Amygdala (tissue), 56 donors: Measurements from ENCODE around the gene URI1.
"Not testable (repeated sequence)": the region's sequence is repeated elsewhere in the genome, so short reads cannot be mapped to it uniquely, and the experiment has no call there.

Experiments
- DNase-seq, 56 donors: peaks; one replicate each; lab custom pipeline; 2025; lab: John Stamatoyannopoulos, UW

Gene URI1

GRCh38 chr19:30017172-30017571 is 75.1 kb downstream of the URI1 start:
- no peak for DNase-seq

GRCh38 chr19:30020189-30020588 is 78.2 kb downstream of the URI1 start:
- no peak for DNase-seq

DNA sequence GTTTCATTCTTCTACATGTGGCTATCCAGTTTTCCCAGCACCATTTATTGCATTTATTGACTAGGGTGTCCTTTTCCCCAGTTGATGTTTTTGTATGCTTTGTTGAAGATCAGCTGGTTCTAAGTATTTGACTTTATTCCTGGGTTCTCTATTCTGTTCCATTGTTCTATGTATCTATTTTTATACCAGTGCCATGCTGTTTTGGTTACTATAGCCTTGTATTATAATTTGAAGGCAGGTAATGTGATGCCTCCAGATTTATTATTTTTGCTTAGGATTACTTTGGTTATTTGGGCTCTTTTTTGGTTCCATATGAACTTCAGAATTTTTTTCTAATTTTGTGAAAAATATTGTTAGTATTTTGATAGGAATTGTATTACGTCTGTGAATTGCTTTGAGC is 80.6 kb downstream of the URI1 start:
- no peak for DNase-seq

GRCh38 chr19:30023330-30023729 is 81.3 kb downstream of the URI1 start:
- no peak for DNase-seq

- no peak for DNase-seq
These were observed 82.1 kb downstream of the URI1 start for GRCh38 chr19:30024091-30024490.

- DNase-seq = no peak
These were observed 84.9 kb downstream of the URI1 start for GRCh38 chr19:30026933-30027332.

DNA sequence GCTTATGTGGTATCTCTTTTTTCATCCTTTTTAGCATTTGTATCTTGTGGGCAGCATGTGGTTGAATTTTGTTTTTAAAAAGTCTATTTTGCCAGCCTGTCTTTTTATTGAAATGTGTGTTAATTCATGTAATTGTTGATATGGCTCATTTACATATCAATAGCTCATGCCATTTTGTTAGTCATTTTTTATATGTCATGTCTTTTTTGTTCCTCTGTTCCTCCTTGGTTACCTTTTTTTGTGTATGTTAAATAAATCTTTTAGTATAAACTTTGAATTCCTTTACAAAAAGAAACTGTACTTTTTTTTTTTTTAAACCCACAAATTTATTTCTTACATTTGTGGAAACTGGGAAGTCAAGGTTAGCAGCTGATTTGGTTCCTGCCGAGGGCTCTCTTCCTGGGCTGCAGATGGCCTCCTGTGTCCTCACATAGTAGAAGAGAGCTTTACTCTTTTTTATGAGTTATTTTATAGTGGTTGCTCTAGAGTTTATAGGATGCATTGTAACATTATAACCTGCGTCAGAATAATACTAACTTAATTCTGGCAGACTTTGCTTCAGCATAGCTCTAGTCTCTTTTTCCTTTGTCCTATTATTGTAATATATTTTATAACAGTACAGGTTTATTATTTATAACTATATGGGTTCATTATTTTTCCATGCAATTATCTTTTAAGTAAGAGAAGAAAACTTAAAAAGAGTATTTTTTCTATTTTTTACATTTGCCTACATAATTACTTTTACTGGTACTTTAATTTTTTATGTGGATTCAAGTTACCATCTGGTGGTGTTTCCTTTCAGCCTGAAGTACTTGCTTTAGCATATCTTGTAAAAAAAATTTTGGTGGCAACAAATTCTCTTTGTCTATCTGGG is 86.3 kb downstream of the URI1 start:
- DNase-seq = no peak

DNA sequence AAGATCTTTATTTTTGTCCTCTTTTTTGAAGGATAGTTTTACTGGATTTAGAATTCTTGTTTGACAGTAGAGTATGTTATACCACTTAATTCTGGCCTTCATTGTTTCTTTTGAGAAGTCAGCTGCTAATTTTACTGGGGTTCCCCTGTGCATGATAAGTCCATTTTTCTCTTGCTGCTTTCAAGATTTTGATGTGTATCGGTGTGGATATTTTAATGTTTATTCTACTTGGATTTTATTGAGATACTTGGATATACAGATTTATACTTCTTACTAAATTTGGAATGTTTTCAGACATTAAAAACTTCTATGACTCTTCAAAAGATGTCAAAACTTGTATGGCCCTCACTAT is 86.9 kb downstream of the URI1 start:
- no peak for DNase-seq

- no peak for DNase-seq
These were observed 87.9 kb downstream of the URI1 start for GRCh38 chr19:30029721-30030510.

- DNase-seq = no peak
These were observed 92.3 kb downstream of the URI1 start for GRCh38 chr19:30034321-30034720.

DNA sequence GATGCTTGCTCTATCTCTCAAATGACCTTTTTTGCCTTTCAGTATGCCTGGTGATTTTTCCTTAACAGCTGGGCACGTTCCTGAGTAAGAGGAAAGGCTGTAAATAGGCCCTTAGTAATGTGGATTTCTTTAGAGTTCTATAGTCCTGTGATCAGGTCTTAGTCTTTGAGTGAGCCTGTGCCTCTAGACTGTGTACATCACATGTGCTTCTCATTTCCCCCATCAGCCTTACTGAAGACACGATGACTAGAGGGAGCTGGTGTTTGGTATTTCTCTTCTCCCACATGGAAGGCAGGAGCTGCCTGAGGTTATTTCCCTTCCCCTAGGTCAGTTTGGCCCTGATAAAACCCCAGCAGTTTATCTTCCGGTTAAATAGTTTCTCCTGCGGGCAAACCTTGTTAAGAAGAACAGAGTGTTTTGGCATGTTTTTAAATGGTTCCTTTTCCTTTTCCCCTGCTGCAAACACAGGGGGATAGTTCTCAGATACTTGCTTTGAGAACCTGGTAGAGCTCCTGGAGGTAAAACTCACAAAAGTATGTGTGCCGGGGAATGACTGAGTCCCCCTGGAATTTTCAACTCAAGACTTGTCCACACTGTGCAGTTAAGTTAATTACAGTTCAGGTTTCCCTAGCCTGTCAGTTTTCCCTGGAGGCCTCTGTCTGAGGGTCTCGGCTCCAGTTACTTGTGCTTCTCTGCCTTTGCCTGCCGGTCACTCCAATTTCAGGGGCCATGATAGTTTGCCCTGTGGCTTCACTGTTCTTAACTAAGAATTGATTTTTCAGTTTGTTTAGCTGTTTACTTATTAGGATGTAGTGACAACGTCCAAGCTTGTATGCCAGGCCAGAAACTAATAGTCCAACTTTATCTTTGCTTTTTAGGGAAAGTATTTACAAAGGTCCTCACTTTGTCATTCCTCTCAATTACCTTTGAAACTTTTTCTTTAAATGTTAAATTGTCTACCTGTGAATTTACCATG is 94.4 kb downstream of the URI1 start:
- no peak for DNase-seq

GRCh38 chr19:30037835-30038234 is 95.8 kb downstream of the URI1 start:
- no peak for DNase-seq

- not testable (repeated sequence) for DNase-seq
These were observed 99.9 kb downstream of the URI1 start for GRCh38 chr19:30041931-30042330.

DNA sequence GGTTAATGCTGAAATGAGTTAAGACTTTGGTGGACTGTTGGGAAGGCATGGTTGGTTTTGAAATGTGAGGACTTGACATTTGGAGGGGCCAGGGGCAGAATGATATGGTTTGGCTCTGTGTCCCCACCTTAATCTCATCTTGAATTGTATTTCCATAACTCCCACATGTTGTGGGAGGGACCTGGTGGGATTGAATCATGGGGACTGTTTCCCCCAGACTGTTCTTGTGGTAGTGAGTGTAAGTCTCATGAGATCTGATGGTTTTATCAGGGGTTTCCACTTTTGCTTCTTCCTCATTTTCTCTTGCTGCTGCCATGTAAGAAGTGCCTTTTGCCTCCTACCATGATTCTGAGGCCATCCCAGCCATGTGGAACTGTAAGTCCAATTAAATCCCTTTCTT is 101.0 kb downstream of the URI1 start:
- DNase-seq = not testable (repeated sequence)

DNA sequence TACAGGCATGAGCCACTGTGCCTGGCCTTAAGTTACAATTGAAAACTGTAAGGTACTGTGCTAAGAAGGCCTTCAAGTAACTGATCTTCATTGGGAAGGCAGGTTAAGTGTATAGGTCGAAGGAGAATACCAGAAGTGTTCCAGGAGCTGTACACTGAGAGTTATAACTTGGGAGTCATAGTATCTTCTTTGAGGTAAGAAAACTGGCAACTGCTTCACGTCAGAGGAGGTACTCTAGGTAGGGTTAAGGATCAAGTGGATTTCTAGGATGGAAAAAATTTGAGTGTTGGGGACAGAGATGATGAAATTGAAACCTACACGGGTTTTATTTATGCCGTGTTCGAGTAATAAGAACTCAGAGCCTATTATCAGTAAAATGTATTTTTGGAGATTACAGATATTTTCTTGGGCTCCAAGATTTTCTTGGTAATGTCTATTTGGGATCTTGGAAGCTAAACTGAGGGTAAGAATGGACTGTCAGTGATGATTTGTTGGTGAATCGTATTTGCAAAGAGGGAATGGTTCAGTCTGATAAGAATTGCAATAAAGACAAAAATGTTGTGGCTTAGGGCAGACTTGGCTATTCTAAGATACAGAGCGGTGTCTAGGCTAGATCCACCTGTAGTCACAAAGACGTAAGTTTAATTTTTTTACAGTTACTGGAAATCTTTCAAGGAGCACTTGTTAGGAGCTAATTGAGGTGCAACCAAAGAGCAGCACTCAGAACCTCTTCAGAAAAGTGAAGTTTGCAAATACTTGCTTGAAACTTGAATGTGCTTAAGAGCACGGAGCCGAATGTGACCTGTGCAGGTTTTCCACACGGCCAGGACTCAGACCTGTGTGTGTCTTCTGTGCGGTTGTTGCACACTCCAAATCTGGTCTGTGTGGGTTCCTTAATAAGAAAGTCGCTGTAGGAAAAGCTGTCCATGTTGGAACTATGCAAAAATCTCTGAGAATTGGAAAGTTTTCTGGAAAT is 102.5 kb downstream of the URI1 start:
- DNase-seq = no peak

DNA sequence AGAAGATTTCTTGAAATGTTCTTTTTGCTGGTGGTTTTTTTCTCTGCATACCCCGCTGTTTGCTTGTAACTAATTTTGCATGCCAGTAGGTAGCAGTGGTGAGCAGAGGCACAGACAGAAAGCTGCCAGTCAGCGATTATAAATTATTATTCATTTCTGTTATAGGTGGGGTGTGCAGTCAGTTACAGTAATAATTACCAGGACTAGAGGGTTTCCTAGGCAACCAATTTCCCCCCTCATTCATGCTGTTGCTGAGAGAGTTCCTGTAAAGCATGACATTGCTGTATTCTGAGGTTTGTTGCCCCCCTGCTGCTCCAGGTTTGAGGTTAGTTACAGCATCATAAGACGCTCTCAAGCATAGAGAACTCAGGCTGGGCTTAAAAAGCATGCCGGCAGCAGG is 104.5 kb downstream of the URI1 start:
- DNase-seq = peak in 7 of 56 donors; percentile 19 to 65 (median 32)

DNA sequence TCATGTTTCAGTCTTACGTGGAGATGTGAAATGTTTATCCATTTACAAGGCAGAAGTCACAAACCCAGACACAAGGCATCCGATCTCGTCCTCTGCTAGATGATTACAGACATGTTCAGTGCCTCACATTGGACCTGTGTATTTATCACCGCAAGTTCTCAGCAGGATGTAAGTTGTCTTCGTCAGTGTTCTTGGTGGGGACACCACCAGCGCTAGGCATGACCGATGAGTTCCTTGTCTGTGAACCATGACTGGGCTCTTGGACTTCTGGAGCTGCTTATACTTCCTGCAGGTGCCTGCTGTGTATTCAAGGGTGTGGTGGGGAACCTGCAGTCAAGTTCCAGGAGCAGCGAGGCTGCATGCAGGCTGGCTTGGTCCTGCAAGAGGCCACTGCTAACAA is 105.4 kb downstream of the URI1 start:
- no peak for DNase-seq

DNA sequence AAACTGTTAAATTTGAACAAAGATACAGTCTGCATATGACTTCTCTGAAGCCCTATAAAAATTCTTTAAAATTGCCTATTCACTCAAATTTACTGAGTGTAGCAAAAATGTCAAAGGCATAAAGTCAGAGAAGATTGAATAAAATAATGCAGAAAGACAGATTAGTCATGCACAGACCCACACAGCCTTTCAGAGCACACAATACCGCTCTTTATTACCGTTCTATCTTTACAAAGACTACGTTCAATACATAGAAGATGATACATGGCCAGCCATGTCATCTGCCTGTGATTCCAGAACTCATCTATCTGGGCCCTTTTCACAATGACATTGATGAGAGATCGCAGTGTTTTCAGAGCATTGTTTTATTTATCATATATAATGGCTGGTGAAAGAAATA is 107.2 kb downstream of the URI1 start:
- DNase-seq = peak in 2 of 56 donors; percentile 45 to 62
